ENCODE results near the gene TPRG1L. TPM values are rescaled to one million over a fixed set of nuclear protein-coding genes. Genes with fewer than 3 reads are reported as not detected.

TPRG1L gene
- total RNA-seq, 1 experiment from 2014 or later = 24.0 TPM

GRCh38 chr1:3676581-3677470, 52.0 kb downstream of the TPRG1L start:
- Histone ChIP-seq H4K20me1 (ENCODE audit: control insufficient read depth, insufficient read depth, insufficient read length) (no peaks in the 10 kb centered on the region), H4K91ac (ENCODE audit: insufficient read length, low read depth, low read length) (no peak overlapping the region), H3K23me2 (ENCODE audit: insufficient read length, low read depth, low read length, poor library complexity, severe bottlenecking) (no peaks in the 10 kb centered on the region), H3K14ac (ENCODE audit: insufficient read depth, low read length) (no peak overlapping the region; the same call in 1 of the 2 replicates), H2BK15ac (ENCODE audit: low read depth, low read length) (no peak overlapping the region), H3K9ac (ENCODE audit: extremely low read depth, insufficient read length, low read length) (no peak overlapping the region), H2BK20ac (ENCODE audit: low read depth, low read length, poor library complexity, severe bottlenecking) (no peak overlapping the region), H3K4me1 (ENCODE audit: insufficient read depth, low read length) (no peaks in the 10 kb centered on the region), H3T11ph (ENCODE audit: low read length) (no peak overlapping the region), H2AFZ (ENCODE audit: low read length) (no peak overlapping the region), H2BK120ac (ENCODE audit: low read depth, low read length, poor library complexity, severe bottlenecking) (no peak overlapping the region), H3K18ac (ENCODE audit: insufficient read length, low read depth, low read length) (no peak overlapping the region), H3K27ac (ENCODE audit: insufficient read length, low read depth, low read length) (no peak overlapping the region), H2BK5ac (ENCODE audit: insufficient read length, low read length) (no peak overlapping the region), H2AK5ac (ENCODE audit: insufficient read length, low read length) (no peak overlapping the region), H2BK12ac (ENCODE audit: insufficient read length, low read depth, low read length) (no peak overlapping the region), H3K27me3 (ENCODE audit: insufficient read depth, low read length) (no peaks in the 10 kb centered on the region), H3K4ac (ENCODE audit: low read depth, low read length) (no peak overlapping the region), H3K23ac (ENCODE audit: insufficient read length, low read depth, low read length) (no peak overlapping the region), H3K56ac (ENCODE audit: insufficient read length, low read depth, low read length) (no peak overlapping the region), H3K4me2 (ENCODE audit: insufficient read depth, insufficient read length, low read length) (no peak overlapping the region), H3K9me3 (ENCODE audit: control insufficient read depth, low read depth, low read length) (no peaks in the 10 kb centered on the region), H3K79me2 (ENCODE audit: insufficient read depth, low read length) (no peaks in the 10 kb centered on the region), H4K8ac (replicated peaks; ENCODE audit: insufficient read length, low read depth, low read length) (no peak overlapping the region), H3K79me1 (ENCODE audit: insufficient read depth, low read depth, low read length, poor library complexity, severe bottlenecking) (no peaks in the 10 kb centered on the region), H4K5ac (ENCODE audit: insufficient read length, low read depth, low read length) (no peak overlapping the region)
- Mint-ChIP-seq H3K36me3 (ENCODE audit: insufficient read depth in 1 of 3, low read depth in 3 of 3) (peaks cover 0 to 8% (median 0%) of the 10 kb centered on the region in 3 experiments; a peak in 2 of 7 replicates), H3K27me3 (ENCODE audit: low read depth) (peaks cover 14% of the 10 kb centered on the region), H3K4me3 (no peak overlapping the region; a peak in 1 of 5 replicates), H3K4me1 (peaks cover 32 to 57% of the 10 kb centered on the region in 2 experiments), H3K9me3 (no peaks in the 10 kb centered on the region; a peak in 1 of 5 replicates), H3K27ac (peak overlapping the region in 2 of 3 experiments; percentile 40 to 66; a peak in 3 of 7 replicates)
- TF ChIP-seq CTCF (conservative IDR thresholded peaks at IDR 0.05) = no peak
- WGBS (ENCODE audit: extremely low coverage, insufficient read length, low lambda C conversion rate) = no CpG with 5 or more reads among the region's 22 CpGs
- DNase-seq = no peak

All from H9 (cell line).